NCI-H345 treated with DMSO at 0.1 percent for 48 hours (cell line): Measurements from ENCODE around the gene TINCR.
"Not testable (repeated sequence)": the region's sequence is repeated elsewhere in the genome, so short reads cannot be mapped to it uniquely, and the experiment has no call there.

Source experiments
- DNase-seq: peaks from one replicate; lab custom pipeline; 2025; ENCODE audit not compliant: unreplicated experiment; lab: John Stamatoyannopoulos, UW

The TINCR gene

GRCh38 chr19:5567360-5567969 lies at the start of gene TINCR:
Gene TINCR, minus strand, starts transcription at chr19:5567953.
- no peak for DNase-seq

DNA sequence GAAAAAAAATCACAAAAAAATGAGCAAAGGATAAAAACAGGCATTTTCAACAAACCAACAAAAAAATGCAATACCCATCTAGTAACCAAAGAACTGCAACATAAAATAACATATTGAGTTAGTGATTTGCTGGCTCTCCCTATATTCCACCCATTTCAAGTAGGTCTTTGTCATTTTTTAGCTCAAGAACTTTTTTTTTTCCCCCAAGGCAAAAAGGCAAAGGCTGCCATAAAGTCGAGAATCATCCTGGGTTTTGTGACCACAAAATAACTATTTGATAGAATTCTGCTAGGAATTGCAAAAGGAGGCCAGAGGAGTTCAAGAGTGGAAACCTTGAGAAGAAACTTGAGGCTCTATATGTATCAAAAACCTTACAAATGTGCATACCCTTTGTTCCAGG lies 49.3 kb upstream of the TINCR start:
- no peak for DNase-seq

DNA sequence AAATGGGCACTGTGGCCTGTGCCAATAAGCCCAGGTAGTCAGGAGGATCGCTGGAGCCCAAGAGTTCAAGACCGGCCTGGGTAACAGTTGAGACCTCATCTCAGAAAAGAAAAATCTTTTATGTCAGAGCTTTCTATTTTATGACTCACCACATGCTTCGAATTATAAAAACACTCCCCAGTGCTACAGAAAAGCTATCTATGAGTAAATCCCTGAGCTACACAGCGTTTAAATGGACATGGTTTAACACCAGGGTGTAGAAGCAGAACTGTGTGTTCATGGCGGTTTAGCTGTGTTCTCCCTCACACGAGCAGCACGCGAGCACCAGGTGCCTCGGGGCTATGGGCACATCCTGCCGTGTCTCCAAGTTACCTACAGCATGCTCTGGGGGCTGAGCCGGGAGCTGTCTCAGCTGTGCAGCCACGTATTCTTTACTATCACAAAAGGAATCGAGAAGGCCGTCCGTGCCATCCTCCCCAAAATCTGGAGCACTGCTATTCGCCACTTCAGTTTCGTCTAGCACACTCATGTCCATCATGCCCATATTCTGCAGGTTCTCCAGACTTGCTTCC lies 48.1 kb upstream of the TINCR start:
- DNase-seq: no peak

GRCh38 chr19:5612891-5613865 lies 45.4 kb upstream of the TINCR start:
- DNase-seq: no peak

- no peak for DNase-seq
Measured at GRCh38 chr19:5609881-5610448, 42.2 kb upstream of the TINCR start.

DNA sequence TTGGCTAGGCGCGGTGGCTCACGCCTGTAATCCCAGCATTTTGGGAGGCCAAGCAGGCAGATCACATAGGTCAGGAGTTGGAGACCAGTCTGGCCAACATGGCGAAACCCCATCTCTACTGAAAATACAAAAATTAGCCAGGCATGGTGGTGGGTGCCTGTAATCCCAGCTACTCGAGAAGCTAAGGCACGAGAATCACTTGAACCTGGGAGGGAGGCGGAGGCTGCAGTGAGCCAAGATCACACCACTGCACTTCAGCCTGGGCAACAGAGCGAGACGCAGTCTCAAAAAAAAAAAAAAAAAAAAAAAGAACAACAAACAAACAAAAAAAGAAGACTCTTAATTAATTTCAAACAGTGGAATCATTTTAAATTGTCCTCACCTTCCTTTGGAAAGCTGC lies 41.0 kb upstream of the TINCR start:
- not testable (repeated sequence) for DNase-seq

DNA sequence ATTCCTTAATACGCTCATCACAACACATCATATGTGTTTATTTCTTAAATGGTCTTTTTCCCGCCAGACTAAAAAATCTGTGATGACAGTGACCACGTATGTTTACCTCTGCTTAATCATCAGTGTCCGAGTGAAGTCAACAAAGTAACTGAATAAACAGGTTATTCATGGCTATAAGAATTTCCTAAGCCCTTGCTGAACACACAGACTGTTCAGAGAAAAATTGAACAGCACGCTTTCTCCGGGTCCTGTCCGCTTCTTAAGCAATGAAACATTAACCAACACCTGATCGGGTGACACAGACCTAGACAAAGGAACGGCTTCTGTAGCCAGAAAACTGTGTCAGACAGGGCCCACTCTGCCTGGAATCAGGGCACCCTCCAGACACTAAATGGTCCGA lies 40.5 kb upstream of the TINCR start:
- no peak for DNase-seq

GRCh38 chr19:5607318-5608275 lies 39.8 kb upstream of the TINCR start:
- no peak for DNase-seq

GRCh38 chr19:5605362-5605761 lies 37.6 kb upstream of the TINCR start:
- DNase-seq: no peak

GRCh38 chr19:5603626-5604025 lies 35.9 kb upstream of the TINCR start:
- no peak for DNase-seq

GRCh38 chr19:5600797-5601196 lies 33.0 kb upstream of the TINCR start:
- DNase-seq: no peak

DNA sequence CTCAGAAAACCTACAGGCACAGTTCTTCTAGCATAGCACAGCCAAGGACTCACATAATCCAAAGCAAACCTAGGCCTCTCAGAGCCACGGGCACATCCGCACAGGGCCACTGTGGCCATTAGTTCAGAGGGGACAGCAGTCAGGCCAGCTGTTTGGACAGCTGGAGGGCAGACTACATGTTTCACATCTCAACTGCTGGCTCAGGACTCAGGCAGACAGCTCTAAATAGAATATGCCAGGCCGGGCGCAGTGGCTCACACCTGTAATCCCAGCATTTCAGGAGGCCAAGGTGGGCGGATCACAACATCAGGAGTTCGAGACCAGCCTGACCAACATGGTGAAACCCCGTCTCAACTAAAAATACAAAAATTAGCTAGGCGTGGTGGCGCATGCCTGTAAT lies 28.0 kb upstream of the TINCR start:
- DNase-seq: no peak

- DNase-seq: no peak
Measured at GRCh38 chr19:5595129-5595528, 27.4 kb upstream of the TINCR start.

DNA sequence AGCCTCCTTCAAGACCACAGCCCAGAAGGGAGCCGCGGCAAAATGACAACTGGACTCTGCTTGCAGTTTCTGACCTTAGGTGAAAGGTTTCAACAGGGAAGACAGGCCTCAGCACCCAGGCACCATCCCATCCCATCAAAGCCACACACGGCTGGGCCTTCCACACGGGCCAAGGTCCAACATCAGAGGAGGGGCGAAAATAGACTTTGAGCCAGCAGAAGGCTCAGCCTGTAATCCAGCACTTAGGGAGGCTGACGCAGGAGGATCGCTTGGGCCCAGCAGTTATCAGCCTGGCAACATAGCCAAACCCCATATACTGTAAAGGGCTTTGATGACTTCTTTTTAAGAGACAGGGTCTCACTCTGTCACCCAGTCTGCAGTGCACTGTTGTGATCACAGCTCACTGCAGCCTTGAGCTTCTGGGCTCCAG lies 26.8 kb upstream of the TINCR start:
- no peak for DNase-seq

DNA sequence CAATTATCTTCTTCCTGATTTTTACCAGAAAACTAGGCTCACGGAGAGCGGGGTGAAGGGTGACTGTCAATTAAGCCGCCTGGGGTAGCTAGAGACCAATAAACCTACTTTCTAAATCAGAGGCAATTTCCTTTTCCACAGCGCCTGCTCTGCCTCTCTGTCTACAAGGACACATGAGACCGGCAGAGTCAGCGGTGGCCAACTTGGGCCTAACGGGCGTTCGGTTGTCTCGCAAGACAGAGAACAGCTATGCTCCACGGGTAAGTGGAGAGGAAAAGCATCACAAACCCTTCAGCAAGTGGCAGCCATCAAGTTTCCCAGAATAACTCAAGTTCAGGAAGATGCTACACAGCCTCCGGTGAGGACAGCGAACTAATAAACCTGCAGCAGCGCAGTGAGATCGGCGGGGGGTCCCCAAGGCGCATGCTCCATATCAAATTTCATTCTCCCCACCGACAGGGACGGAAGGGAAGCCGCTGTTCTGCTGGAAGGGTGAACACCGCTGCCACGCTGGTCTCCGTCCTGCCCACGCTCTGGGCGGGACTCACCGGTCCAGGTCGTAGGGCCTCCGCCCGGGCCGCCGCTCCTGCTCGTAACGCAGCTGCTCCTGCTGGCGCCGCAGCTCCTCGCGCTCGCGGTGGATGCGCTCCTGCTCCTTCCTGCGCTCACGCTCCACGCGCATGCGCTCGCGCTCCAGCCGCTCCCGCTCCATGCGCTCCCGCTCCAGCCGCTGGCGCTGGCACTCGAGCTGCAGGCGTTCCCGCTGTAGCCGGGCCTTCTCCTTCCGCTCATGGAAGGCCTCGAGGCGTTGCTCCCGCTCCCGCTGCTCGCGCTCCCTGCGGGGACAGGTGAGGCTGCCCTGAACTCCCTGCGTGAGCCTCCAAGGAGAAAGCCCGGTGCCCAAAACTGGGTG lies 25.8 kb upstream of the TINCR start:
- no peak for DNase-seq

DNA sequence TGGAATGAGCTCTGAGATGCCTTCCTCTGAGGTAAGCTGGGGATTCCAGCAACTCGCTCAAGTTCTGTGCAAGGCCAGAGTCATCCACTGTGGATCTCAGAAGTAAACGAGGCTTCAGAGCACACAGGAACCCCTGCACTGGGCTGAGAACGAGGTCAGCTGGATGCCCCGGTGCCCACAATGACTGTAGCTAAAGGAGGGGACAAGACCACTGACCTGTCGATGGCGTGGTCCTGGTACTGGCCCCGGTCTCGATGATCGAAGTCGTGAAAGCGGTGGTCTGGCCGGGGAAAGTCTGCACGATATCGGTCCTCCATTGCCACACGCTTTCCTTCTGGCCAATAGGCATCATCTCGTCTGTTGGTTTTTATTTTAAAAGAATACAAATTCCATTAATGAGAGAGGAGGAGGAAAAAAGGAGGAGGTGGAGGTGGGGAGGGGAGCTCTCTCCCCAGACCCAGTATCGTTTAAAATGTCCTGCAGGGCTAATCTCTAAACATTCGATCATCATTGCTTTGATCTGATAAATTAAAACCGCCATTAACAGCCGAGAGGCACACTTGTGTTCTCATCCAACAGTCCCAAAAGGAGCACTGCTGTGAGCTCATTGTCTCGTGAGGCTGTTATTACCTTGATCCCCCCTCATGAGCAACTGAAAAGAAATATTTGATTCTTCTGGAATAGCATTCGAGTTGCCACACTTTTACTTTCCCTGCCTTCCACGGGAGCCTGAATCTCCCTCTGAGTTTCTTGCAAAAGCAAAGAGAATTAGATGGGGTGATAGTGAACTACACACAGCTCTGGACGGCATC lies 25.0 kb upstream of the TINCR start:
- no peak for DNase-seq

- DNase-seq: no peak
Measured at GRCh38 chr19:5591476-5591875, 23.7 kb upstream of the TINCR start.

DNA sequence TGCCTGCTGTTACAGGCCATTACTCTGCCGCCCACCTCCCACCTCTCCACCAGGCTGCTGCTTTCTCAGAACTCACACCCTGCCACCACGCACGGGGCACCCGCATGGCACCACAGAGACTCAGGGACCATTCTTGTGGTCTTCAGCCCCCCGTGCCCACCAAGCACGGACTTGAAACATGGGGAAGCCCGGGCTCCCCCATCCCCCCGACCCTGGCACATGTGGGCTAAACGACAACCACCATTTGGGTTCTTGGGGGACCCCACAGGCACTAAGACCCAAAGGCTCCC lies 23.1 kb upstream of the TINCR start:
- DNase-seq: no peak
